Activated T-helper 1 cell treated with anti-CD3 and anti-CD28 coated beads, Interleukin-12 subunit alpha, Interleukin-12 subunit beta, Interleukin-2, Interleukin-4 antibody, amounts not matched to agents 30 ng/mL and 10 ng/mL and 1 ng/mL, durations not matched to agents 14 hours and 24 hours and 36 hours (primary cell): Measurements from ENCODE around the gene RUNDC1. TPM values are rescaled to one million over a fixed set of nuclear protein-coding genes. Genes with fewer than 3 reads are reported as not detected.

Experiments
- DNase-seq: peaks from one replicate; pipeline ENCODE4 v3.0.0; 2021; ENCODE audit warnings: low spot score
- H3K27ac Mint-ChIP-seq: one replicate; pipeline ENCODE4 v1.8.0; 2021; ENCODE audit warnings: mild to moderate bottlenecking, mixed read lengths
- H3K27me3 Mint-ChIP-seq: one replicate; pipeline ENCODE4 v1.8.0; 2022; ENCODE audit warnings: mild to moderate bottlenecking, moderate library complexity, mixed read lengths; ENCODE audit not compliant: insufficient read depth
- H3K36me3 Mint-ChIP-seq: one replicate; pipeline ENCODE4 v1.8.0; 2021; ENCODE audit warnings: low read depth, mixed read lengths
- H3K4me1 Mint-ChIP-seq: one replicate; pipeline ENCODE4 v1.8.0; 2021; ENCODE audit warnings: low read depth, mixed read lengths
- H3K4me3 Mint-ChIP-seq: one replicate; pipeline ENCODE4 v1.8.0; 2021; ENCODE audit warnings: mild to moderate bottlenecking, moderate library complexity, mixed read lengths
- H3K9me3 Mint-ChIP-seq: one replicate; pipeline ENCODE4 v1.8.0; 2021; ENCODE audit warnings: mixed read lengths
- intact Hi-C: fragments of 100-400 bp; cut with micrococcal nuclease; formaldehyde crosslinking; loops from one replicate; pipeline ENCODE4 v1.15.1; 2024
- total RNA-seq: library from RNA; stranded (reverse); gene quantifications from 2 replicates; pipeline ENCODE4 v1.2.3, GENCODE V29; 2022

RUNDC1 gene
- total RNA-seq, 1 donor from 2014 or later = 16.9 TPM

DNA sequence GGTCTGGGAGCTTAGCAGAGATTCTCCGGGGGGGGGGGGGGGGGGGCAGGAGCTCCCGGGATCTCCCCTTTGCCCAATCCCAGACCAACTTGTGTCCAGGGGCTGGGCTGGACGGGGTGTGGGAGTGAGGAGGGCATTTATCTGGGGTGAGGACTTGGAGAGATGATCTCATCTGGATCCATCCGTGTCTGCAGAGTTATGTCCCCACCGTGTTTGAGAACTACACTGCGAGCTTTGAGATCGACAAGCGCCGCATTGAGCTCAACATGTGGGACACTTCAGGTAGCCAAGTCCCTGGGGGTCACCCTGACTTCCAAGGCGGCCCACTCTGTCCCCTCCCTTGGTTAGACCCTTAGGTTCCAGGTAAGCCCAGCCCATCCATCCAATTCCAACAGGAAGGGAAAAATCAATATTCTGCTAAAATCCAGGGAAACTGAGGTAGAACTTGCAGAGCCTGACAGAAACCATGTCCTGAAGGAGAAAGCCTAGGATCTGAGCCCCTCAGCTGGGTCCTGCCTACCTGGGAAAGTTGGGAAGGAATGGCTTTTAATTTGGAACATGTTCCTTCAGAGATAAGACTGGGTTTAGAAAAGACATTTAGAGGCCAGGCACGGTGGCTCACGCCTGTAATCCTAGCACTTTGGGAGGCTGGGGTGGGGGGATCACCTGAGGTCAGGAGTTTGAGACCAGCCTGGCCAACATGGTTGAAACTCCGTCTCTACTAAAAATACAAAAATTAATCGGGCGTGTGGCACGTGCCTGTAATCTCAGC is 45.6 kb downstream of the RUNDC1 start:
- intact Hi-C loops = loop anchor here (10.0 kb wide), 1 partner anchor 289 kb away; no protein-coding TSS in a partner anchor
- H3K4me3 Mint-ChIP-seq = peak overlapping the region; percentile 67

DNA sequence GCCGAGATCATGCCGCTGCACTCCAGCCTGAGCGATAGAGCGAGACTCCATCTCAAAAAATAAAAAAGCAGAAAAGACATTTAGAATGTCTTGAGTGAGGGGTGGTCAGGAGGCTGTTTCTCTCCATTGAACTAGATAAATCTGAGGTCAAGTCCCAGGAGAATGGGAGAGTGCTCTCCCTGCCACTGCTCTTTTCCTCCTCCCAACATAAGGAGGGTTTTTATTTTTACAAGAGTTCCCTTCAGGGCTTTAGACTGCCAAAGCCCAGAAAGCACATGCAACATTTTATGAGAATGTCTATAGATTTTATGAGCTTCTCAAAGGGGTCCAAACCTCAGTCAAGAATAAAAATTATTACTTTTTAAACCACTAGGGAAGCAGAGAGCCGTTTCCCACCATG is 46.2 kb downstream of the RUNDC1 start:
- Mint-ChIP-seq H3K4me3 (no peak overlapping the region), H3K36me3 (peaks cover 2% of the 10 kb centered on the region), H3K27me3 (peaks cover 17% of the 10 kb centered on the region), H3K9me3 (no peaks in the 10 kb centered on the region), H3K27ac (no peak overlapping the region), H3K4me1 (peaks cover 10% of the 10 kb centered on the region)
- intact Hi-C loops = loop anchor here (10.0 kb wide), 1 partner anchor 288 kb away; no protein-coding TSS in a partner anchor
- DNase-seq = no peak

More for the DNA sequence above, 45.6 kb downstream of the RUNDC1 start:
- Mint-ChIP-seq H3K4me1 (peaks cover 14% of the 10 kb centered on the region), H3K36me3 (peaks cover 2% of the 10 kb centered on the region), H3K9me3 (no peaks in the 10 kb centered on the region), H3K27ac (no peak overlapping the region), H3K27me3 (peaks cover 19% of the 10 kb centered on the region)
- DNase-seq = no peak

DNA sequence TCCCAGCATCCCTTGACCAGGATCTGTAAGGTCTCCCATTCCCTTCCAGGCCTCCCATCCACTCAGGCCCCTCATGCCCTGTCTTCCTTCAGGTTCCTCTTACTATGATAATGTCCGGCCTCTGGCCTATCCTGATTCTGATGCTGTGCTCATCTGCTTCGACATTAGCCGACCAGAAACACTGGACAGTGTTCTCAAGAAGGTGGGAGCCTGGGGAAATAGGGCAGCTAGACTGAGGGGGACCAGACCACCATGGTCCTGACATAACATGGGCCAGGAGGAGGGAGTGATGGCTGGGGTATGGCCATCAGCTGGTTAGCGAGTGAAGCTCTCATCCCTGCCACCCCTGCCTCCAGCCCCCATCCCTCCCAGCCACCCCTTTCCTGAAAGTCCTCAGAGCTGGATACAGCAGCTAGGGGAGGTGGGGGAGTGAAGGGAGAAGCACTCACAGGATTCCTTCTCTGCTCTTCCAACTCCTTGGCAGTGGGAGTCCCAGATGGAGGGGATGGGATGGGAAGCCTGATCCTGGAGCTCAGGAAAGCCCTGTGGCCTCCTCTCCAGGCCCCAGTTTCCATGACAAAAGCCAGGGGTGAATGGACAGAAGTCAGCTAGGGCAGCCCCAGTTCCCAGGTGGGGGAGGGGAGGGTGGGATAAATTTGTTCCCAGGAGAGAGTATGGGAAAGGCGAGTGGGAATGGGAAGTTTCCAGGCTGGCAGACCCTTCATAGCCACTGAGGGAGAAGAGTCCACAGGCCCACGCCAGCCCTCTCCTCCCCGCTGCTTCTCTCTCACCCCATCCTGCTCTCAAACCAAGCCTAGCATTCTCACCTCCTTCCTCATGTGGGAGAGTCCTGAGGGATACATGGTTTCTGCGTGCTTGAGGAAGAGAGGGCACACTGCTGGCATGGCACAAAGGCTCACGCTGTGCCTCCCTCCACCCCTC is 47.0 kb downstream of the RUNDC1 start:
- intact Hi-C loops = loop anchor here (10.0 kb wide), 1 partner anchor 287 kb away; no protein-coding TSS in a partner anchor
- no peak for DNase-seq
- H3K4me3 Mint-ChIP-seq = no peak overlapping the region

DNA sequence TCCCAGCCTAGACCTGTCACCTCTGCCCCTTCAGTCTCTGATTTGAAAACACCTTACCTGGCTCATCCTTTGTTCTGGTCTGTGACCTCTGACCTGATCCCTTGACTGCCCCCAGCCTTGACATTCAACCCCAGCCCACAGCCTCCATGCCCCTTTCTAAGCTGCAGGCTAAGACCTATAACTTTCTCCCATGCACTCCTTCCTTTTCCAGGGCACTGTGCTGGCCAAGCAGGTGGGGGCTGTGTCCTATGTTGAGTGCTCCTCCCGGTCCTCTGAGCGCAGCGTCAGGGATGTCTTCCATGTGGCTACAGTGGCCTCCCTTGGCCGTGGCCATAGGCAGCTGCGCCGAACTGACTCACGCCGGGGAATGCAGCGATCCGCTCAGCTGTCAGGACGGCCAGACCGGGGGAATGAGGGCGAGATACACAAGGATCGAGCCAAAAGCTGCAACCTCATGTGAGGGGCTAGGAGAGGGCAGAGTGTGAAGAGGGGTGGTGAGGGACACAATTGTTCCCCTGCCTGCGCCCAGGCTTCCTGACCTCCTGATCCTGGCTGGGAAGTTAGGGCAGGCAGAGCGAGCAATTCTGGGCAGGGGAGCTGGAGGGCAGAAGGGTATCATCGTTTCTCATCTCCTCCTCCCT is 48.0 kb downstream of the RUNDC1 start:
- peaks cover 10% of the 10 kb centered on the region for H3K4me1 Mint-ChIP-seq
- H3K4me3 Mint-ChIP-seq = no peak overlapping the region
- H3K27me3 Mint-ChIP-seq = peaks cover 17% of the 10 kb centered on the region
- H3K9me3 Mint-ChIP-seq = no peaks in the 10 kb centered on the region
- H3K36me3 Mint-ChIP-seq = peaks cover 2% of the 10 kb centered on the region
- intact Hi-C loops = loop anchor here (10.0 kb wide), 1 partner anchor 286 kb away; no protein-coding TSS in a partner anchor
- H3K27ac Mint-ChIP-seq = no peak overlapping the region
- DNase-seq = no peak

More for the DNA sequence above, 47.0 kb downstream of the RUNDC1 start:
- H3K4me1 Mint-ChIP-seq = peaks cover 10% of the 10 kb centered on the region
- no peaks in the 10 kb centered on the region for H3K9me3 Mint-ChIP-seq
- no peak overlapping the region for H3K27ac Mint-ChIP-seq
- H3K36me3 Mint-ChIP-seq = peaks cover 2% of the 10 kb centered on the region
- H3K27me3 Mint-ChIP-seq = peaks cover 17% of the 10 kb centered on the region

DNA sequence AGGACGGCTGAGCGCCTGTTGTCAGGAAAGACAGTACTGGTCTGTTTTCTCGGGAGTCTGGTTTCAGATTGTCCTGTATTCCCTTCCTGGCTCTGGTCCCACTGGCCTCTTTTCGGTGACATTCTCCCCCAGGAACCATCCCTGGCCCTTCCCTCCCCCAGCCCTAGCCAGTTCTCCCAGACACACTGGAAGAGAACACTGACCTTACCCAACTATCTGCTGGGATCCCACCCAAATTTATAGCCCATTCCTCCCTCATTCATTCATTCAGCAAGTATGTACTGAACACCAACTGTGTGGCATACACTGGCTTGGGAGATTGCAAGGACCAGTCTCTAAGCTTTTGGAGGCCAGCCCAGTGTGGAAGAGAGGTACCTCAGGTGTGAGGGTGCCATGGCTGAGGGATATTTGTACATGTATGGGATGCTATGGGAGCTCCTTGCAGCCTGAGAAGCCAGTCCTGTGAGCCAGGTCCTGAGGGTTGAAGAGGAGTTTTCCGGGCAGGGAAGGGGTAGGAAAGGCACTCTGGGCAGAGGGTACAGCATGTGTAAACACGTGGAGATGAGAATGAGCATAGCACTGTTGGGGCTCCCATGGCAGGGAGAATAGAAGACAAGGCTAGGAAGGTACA is 49.9 kb downstream of the RUNDC1 start:
- H3K27me3 Mint-ChIP-seq = peaks cover 9% of the 10 kb centered on the region
- no peaks in the 10 kb centered on the region for H3K36me3 Mint-ChIP-seq
- no peaks in the 10 kb centered on the region for H3K9me3 Mint-ChIP-seq
- no peak overlapping the region for H3K4me3 Mint-ChIP-seq
- H3K27ac Mint-ChIP-seq = no peak overlapping the region
- DNase-seq = no peak
- H3K4me1 Mint-ChIP-seq = no peaks in the 10 kb centered on the region
- intact Hi-C loops = no loop called here

DNA sequence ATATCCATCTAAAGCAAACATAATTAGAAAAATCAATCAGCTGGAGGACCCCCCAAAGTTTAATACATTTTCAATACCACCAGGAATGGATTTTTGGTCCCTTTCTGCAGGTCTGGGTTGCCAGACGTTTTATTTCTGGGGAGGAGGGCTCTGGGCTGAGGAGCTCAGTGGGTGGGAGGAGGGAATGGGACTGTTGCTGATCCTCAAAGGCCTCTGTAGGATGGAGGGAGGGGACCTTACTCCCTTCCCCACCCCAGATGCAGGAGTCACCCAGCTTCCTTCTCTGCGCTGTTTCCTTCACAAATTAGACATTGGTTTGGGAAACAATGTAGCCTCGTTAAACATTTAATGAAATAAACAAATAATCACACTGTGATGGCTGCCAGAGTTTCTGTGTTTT is 51.3 kb downstream of the RUNDC1 start:
- intact Hi-C loops = no loop called here
- Mint-ChIP-seq H3K4me3 (no peak overlapping the region), H3K36me3 (no peaks in the 10 kb centered on the region), H3K9me3 (no peaks in the 10 kb centered on the region), H3K27ac (no peak overlapping the region), H3K27me3 (peaks cover under 1% of the 10 kb centered on the region), H3K4me1 (no peaks in the 10 kb centered on the region)
- DNase-seq = no peak

DNA sequence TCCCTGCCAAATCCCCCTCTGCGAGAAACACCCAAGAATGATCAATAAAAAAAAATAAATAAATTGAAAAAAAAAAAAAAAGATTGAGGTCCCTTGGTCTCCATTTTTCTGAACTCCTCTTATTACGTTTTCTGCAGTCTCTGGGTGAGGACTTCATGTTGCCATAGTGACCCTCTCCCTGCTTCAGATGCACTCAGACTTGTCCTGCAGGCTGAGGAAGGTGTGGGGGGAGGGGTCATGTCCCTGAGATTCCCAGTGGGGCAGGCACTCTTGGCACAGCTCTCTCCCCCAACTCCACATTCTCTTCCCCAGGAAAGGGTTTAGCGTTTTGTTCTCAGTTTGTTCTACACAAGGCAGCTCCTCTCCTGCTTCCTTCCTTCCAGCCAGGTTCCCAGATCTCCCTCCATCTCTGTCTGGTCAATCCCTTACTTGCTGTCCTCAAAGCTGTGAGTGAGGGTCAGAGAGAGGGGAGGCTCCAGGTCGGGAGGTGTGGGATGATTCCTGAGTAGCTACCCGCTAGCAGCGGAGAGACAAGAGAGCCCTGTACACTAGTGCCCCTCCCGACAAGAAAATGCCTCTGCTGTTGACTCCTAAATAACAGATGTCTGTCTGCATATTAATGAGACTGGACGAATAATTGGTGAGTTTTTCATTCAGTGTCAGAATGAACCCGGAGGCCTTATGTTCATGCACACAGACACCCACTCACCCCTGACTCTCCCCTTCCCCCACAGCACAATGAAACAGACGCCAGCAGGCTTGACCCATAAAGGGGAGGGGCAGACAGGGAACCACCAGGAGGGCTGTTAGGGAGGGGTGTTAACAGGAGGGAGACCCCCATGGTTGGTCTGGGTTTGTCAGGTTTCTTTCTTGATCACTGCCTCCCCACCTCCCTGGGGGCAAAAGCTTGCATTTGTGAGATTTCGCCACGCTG is 53.9 kb downstream of the RUNDC1 start:
- Mint-ChIP-seq H3K27me3 (no peaks in the 10 kb centered on the region), H3K9me3 (no peaks in the 10 kb centered on the region), H3K4me3 (no peak overlapping the region), H3K27ac (no peak overlapping the region), H3K36me3 (no peaks in the 10 kb centered on the region), H3K4me1 (no peaks in the 10 kb centered on the region)
- intact Hi-C loops = no loop called here
- no peak for DNase-seq

DNA sequence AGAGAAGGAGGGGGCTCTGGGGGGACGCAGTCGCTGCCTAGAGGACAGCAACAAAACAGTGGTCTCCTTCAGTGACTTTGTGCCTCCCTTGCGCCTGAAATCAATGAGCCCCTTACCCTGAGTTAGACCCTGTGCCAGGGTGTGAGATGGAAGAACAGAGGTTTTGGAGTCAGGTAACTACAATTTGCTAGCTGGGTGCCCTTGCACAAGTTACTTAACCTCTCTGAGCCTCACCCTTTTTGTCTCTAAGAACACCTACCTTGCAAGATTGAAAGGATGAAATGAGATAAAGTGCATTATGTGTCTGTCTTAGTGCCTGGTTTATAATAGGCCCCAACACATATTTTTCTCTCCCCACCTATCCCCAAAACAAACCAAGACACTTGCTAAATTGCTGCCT is 54.5 kb downstream of the RUNDC1 start:
- Mint-ChIP-seq H3K4me3 (no peak overlapping the region), H3K4me1 (no peaks in the 10 kb centered on the region), H3K9me3 (no peaks in the 10 kb centered on the region), H3K27me3 (no peaks in the 10 kb centered on the region), H3K36me3 (no peaks in the 10 kb centered on the region), H3K27ac (no peak overlapping the region)
- intact Hi-C loops = no loop called here
- DNase-seq = no peak

DNA sequence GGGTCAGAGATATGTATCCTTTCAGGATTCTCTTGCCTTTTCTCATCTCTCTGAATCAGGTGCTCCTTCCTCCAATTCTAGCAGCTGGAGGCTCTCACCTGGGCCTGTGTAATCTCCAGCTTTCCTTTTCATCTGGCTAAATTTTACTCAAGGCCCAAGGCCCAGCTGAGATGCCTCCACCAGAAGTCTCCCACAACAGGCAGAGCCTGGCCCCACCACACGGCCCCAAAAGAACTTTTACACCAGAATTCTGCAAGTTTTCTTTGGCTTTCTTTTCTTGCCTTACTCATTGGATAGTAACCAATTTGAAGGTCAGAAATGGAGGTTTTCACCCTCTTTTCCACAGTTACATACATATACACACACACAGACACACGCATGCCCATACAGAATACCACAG is 59.3 kb downstream of the RUNDC1 start:
- DNase-seq = no peak
- intact Hi-C loops = no loop called here
- no peak overlapping the region for H3K4me3 Mint-ChIP-seq
- peaks cover 9% of the 10 kb centered on the region for H3K36me3 Mint-ChIP-seq
- no peaks in the 10 kb centered on the region for H3K27me3 Mint-ChIP-seq
- H3K9me3 Mint-ChIP-seq = no peaks in the 10 kb centered on the region
- no peaks in the 10 kb centered on the region for H3K4me1 Mint-ChIP-seq
- no peak overlapping the region for H3K27ac Mint-ChIP-seq

DNA sequence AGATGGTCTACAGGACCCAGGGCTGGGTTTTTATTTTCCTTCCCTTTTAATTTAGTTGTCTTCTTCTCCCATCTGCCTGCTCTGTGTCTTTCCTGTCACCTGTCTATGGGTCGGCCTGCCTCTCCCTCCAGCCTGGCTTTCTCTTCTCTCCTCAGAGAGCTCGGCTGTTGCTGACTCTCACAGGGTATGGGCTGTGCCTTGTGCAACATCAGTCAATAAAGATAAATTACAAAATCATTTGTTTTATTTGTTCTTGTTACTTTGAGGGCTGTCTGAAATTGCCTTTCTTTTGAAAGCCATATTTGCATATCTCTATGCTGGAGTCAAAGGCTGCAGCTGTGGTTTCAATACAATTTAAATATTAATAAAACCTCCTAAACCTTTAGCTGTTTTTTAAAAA is 60.3 kb downstream of the RUNDC1 start:
- peaks cover 12% of the 10 kb centered on the region for H3K36me3 Mint-ChIP-seq
- DNase-seq = no peak
- H3K4me3 Mint-ChIP-seq = no peak overlapping the region
- no peaks in the 10 kb centered on the region for H3K27me3 Mint-ChIP-seq
- H3K27ac Mint-ChIP-seq = no peak overlapping the region
- H3K9me3 Mint-ChIP-seq = no peaks in the 10 kb centered on the region
- no peaks in the 10 kb centered on the region for H3K4me1 Mint-ChIP-seq
- intact Hi-C loops = no loop called here

DNA sequence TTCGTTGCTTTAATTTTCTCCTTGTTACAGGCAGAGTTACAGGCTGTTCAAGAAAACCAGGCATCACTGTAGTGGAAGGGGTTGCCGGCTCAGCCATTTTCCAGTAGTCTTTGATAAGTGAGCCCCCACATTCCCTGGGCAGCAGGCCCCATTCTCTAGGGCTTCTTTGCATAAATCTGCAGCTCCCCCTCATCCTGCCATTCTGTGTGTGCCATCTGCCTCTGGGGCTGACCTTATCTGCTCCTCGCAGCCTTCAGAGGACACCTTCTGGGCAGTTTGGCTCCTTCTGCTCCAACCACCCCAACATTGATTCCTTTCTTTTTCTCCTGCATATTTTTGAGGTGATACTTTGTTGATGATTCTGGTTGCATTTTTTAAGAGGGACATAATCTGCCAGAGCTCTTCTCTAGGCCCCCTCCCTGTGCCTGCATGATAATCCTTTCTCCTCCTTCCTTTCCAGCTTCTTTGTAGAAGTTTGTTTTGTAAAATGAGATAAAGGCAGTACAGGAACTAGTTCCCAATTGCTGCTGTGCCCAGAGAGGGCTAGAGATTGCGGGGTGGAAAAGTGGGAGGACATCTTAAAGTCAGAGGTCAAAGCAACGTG is 61.8 kb downstream of the RUNDC1 start:
- Mint-ChIP-seq H3K36me3 (peaks cover 12% of the 10 kb centered on the region), H3K4me3 (no peak overlapping the region), H3K27me3 (no peaks in the 10 kb centered on the region), H3K9me3 (no peaks in the 10 kb centered on the region), H3K4me1 (no peaks in the 10 kb centered on the region), H3K27ac (no peak overlapping the region)
- intact Hi-C loops = no loop called here
- DNase-seq = no peak
